HepG2 (cell line): ENCODE measurements around the gene CRKL.

ENCODE experiments used
- HDAC6 ChIP-seq: fragments of 200-600 bp; sonication (generic); IDR thresholded peaks from 2 replicates; pipeline ENCODE4 v1.7.0; 2017; ENCODE audit warnings: mild to moderate bottlenecking, antibody characterized with exemption, low read length, low read depth
- NFKBIZ ChIP-seq: IDR thresholded peaks from 2 replicates; pipeline ENCODE4 v1.6.1; 2018; ENCODE audit warnings: missing genetic modification reagents, missing compliant biosample characterization
- NR1H2 ChIP-seq: sonication (generic); formaldehyde crosslinking; IDR thresholded peaks from 2 replicates; pipeline ENCODE4 v1.8.1; 2022; ENCODE audit warnings: low read depth, missing genetic modification reagents, borderline replicate concordance
- REL ChIP-seq: sonication (generic); formaldehyde crosslinking; conservative IDR thresholded peaks from 2 replicates; pipeline ENCODE4 v1.8.0; 2022; ENCODE audit warnings: mild to moderate bottlenecking, missing genetic modification reagents, moderate library complexity
- TCF7 ChIP-seq: sonication (generic); IDR thresholded peaks from 2 replicates; pipeline ENCODE4 v1.6.1; 2016; ENCODE audit warnings: antibody characterized with exemption, low read depth
- ZNF24 ChIP-seq: fragments of 450-650 bp; IDR thresholded peaks from 2 replicates; pipeline ENCODE4 v1.6.1; 2017; ENCODE audit warnings: antibody characterized with exemption, mild to moderate bottlenecking
- TF ChIP-seq, protein P1 (sequence below): sonication (generic); formaldehyde crosslinking; IDR thresholded peaks from 2 replicates; pipeline ENCODE4 v1.8.1; 2023; ENCODE audit warnings: mild to moderate bottlenecking, missing genetic modification reagents, borderline replicate concordance
- TF ChIP-seq, protein P2 (sequence below): sonication (generic); formaldehyde crosslinking; IDR thresholded peaks from 2 replicates; pipeline ENCODE4 v1.5.0; 2020; ENCODE audit warnings: mild to moderate bottlenecking, missing genetic modification reagents, moderate library complexity
- TF ChIP-seq, protein P3 (sequence below): sonication (generic); formaldehyde crosslinking; conservative IDR thresholded peaks from 2 replicates; pipeline ENCODE4 v1.4.0; 2020; ENCODE audit warnings: mild to moderate bottlenecking, missing genetic modification reagents, moderate library complexity

DNA sequence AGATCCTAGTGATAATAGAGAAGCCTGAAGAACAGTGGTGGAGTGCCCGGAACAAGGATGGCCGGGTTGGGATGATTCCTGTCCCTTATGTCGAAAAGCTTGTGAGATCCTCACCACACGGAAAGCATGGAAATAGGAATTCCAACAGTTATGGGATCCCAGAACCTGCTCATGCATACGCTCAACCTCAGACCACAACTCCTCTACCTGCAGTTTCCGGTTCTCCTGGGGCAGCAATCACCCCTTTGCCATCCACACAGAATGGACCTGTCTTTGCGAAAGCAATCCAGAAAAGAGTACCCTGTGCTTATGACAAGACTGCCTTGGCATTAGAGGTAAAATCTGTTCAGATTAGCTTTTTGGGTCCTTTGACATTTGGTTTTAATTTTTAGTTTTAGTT is 16.7 kb downstream of the CRKL start:
- TF ChIP-seq NFKBIZ (CRISPR knock-in tag) = no peak
- TF ChIP-seq, protein P1, sequence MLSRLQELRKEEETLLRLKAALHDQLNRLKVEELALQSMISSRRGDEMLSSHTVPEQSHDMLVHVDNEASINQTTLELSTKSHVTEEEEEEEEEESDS (CRISPR knock-in tag) = no peak
- TF ChIP-seq TCF7 = no peak
- TF ChIP-seq, protein P2, sequence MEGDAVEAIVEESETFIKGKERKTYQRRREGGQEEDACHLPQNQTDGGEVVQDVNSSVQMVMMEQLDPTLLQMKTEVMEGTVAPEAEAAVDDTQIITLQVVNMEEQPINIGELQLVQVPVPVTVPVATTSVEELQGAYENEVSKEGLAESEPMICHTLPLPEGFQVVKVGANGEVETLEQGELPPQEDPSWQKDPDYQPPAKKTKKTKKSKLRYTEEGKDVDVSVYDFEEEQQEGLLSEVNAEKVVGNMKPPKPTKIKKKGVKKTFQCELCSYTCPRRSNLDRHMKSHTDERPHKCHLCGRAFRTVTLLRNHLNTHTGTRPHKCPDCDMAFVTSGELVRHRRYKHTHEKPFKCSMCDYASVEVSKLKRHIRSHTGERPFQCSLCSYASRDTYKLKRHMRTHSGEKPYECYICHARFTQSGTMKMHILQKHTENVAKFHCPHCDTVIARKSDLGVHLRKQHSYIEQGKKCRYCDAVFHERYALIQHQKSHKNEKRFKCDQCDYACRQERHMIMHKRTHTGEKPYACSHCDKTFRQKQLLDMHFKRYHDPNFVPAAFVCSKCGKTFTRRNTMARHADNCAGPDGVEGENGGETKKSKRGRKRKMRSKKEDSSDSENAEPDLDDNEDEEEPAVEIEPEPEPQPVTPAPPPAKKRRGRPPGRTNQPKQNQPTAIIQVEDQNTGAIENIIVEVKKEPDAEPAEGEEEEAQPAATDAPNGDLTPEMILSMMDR (CRISPR knock-in tag) = no peak
- TF ChIP-seq ZNF24 = no peak
- no peak for TF ChIP-seq REL
- no peak for TF ChIP-seq NR1H2 (CRISPR knock-in tag)
- TF ChIP-seq HDAC6 = no peak
- TF ChIP-seq, protein P3, sequence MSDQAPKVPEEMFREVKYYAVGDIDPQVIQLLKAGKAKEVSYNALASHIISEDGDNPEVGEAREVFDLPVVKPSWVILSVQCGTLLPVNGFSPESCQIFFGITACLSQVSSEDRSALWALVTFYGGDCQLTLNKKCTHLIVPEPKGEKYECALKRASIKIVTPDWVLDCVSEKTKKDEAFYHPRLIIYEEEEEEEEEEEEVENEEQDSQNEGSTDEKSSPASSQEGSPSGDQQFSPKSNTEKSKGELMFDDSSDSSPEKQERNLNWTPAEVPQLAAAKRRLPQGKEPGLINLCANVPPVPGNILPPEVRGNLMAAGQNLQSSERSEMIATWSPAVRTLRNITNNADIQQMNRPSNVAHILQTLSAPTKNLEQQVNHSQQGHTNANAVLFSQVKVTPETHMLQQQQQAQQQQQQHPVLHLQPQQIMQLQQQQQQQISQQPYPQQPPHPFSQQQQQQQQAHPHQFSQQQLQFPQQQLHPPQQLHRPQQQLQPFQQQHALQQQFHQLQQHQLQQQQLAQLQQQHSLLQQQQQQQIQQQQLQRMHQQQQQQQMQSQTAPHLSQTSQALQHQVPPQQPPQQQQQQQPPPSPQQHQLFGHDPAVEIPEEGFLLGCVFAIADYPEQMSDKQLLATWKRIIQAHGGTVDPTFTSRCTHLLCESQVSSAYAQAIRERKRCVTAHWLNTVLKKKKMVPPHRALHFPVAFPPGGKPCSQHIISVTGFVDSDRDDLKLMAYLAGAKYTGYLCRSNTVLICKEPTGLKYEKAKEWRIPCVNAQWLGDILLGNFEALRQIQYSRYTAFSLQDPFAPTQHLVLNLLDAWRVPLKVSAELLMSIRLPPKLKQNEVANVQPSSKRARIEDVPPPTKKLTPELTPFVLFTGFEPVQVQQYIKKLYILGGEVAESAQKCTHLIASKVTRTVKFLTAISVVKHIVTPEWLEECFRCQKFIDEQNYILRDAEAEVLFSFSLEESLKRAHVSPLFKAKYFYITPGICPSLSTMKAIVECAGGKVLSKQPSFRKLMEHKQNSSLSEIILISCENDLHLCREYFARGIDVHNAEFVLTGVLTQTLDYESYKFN (CRISPR knock-in tag) = no peak
